ENCODE data around the gene RABGAP1L.

DNA sequence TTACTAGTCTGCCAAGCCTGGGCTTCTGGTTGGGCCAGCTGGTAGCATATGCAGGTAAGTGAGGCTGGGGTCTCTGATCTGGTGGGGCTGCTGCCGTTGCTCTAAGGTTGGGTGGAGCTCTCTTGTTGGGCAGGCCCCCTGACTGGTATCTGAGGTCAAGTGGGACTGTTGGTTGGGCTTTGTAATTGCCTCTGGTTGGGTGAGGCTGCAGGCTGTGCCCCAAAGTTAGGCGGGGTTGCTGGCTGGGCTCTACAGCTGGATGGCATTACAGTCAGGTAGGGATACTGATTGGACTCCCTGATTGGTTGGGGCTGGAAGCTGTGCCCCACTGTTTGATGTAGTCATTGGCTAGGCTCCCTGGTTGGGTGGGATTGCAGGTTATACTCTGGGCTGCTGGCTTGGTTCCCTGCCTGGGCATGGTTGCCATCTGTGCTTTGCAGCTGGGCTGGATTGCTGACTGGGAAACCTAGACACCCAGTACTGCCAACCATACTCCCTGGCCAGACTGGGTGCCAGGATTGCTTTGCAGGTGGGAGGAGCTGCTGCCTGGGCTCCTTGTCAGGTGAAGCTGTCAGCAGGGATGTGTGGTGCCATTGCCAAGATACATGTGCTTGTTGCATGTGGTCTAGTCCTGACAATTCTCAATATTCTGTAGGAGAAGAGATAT, 130.5 kb downstream of the RABGAP1L start:
- TF ChIP-seq CTCF (IDR thresholded peaks at IDR 0.05; ENCODE audit: low read depth, low read length) (no peak), EZH2phosphoT487 (IDR thresholded peaks at IDR 0.05; ENCODE audit: low read depth) (no peak)
